ENCODE measurements around the gene LRRC7.

The LRRC7 gene

DNA sequence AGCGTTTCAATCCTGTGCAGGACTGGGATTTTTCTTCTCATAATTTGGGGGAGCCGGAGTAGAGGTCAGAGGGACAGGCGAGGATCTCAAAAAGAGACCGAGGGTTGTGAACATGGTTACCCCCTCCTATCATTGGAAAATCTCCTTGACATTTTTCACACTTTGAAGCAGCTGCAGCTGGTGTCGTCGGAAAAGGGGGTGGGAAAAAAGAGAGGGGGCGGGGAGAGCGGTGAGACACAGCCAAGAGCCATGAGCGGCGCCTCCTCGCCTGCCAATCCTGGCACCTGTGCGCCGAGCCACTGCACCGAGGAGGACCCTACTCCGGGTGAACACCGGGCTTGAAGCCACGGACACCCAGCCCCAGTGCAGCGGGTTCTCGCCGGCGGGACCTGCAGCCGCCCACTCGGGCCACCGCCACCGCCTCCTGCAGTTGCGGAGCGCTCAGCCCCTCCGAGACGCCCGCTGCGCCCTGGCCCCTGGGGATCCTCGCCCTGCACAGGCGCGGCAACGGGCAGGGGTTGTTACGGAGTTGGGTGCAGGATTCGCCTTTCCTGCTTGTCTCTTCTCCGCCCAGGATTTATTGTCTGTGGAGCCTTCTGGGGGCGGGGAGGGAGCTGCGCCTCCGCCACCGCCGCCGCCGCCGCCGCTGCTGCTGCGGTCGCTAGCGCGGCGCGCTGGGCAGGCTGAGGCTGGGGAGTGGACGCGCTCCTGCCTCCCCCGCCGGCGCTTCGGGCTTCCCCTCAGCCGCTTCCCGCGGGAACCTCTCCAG is at the start of gene LRRC7:
Gene LRRC7 (plus strand): TSS at position 271 of the 769 bp plus-strand sequence. CDS start 718 bp downstream, outside the sequence.
- DNase-seq (ENCODE audit: low spot score): no peak

DNA sequence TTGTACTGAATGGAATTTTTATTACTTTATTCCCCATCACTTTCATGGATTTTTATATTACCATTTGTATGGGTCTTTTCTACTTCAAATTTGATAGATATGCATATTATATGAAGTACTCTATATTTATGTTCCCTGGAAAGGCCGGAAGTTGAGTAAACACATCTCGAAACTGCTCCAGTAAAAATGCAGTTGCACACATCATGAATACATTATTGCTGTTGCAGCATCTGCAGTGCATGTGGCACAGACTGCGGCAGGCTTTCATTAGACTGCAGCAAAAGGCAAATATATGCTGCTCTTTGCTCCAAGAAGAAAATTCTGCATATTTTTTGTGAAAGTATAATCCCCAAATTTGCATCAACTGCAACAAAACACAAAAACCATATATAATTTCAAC is 48.7 kb upstream of the LRRC7 start:
- no peak for DNase-seq (ENCODE audit: low spot score)

- DNase-seq (ENCODE audit: low spot score): no peak
Measured at GRCh38 chr1:69520326-69520725, 47.4 kb upstream of the LRRC7 start.

GRCh38 chr1:69523032-69523431 is 44.7 kb upstream of the LRRC7 start:
- DNase-seq (ENCODE audit: low spot score): no peak

- no peak for DNase-seq (ENCODE audit: low spot score)
Measured at GRCh38 chr1:69523461-69523860, 44.3 kb upstream of the LRRC7 start.

- DNase-seq (ENCODE audit: low spot score): no peak
Measured at GRCh38 chr1:69524015-69524414, 43.7 kb upstream of the LRRC7 start.

DNA sequence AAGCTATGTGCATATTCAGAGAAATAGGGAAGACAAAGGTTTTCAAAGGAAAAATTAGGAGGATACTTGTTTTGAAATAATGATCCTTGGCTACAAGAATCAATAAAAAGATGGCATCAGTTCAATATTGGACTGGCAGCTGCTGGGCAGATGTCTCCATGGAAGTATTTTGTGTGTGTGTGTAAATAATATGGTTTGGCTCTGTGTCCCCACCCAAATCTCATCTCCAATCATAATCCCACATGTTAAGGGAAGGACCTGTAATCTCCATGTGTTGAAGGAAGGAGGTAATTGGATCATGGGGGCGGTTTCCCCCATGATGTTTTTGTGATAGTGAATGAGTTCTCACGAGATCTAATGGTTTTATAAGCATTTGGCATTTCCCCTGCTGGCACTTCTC is 40.4 kb upstream of the LRRC7 start:
- no peak for DNase-seq (ENCODE audit: low spot score)

DNA sequence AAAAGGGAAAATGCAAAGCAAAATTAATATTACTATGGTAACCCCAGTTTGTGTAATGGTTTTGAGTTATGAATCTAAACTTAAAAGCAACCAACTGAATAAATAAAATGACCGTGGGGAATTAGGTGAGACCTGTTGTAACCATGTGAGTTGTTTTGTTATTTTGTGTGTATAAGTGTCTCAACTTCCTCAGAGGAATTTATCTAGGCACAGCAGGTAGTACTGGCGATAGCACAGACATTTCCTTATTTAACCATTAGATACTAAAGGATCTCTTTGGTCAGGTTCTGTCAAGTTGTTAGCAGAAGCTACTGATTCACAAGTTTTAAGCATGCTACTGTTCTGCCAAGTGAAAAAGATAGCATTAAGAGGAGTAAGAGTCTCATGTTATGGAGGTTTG is 39.3 kb upstream of the LRRC7 start:
- no peak for DNase-seq (ENCODE audit: low spot score)

DNA sequence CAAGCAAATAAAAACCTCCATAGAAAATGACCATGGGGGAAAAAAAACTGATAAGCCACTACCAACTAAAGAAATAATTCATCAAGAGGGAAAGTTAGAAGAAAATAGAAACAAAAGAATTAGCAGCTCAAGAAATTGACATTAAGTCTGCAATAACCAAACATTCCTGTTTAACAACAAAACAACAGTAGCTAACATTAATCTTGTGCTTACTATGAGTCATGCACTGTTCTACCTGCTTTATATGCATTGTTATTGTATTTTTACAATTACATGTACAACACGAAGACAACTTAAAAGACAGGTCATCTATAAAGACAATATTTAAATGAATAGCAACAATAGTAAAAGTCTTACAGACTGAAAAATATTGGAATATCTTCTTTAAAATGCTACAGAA is 34.4 kb upstream of the LRRC7 start:
- DNase-seq (ENCODE audit: low spot score): no peak

GRCh38 chr1:69534829-69535228 is 32.9 kb upstream of the LRRC7 start:
- DNase-seq (ENCODE audit: low spot score): no peak

DNA sequence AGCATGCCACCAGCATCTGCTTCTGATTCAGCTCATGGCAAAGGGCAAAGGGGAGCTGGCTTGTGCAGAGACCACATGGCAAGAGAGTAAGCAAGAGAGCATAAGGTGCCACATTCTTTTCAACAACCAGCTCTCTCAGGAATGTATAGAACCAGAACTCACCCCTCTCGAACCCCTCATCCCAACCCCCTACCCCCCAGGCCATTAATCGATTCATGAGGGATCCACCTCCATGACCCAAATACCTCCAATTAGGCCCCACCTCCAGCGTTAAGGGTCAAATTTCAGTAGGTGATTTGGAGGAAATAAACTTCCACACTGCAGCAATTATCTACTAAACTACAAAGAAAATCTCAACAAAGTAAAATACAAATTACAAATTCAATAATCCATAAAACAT is 32.2 kb upstream of the LRRC7 start:
- DNase-seq (ENCODE audit: low spot score): no peak

- no peak for DNase-seq (ENCODE audit: low spot score)
Measured at GRCh38 chr1:69540052-69540451, 27.7 kb upstream of the LRRC7 start.

- DNase-seq (ENCODE audit: low spot score): no peak
Measured at GRCh38 chr1:69551476-69552324, 16.0 kb upstream of the LRRC7 start.

- no peak for DNase-seq (ENCODE audit: low spot score)
Measured at GRCh38 chr1:69553726-69554125, 14.0 kb upstream of the LRRC7 start.

GRCh38 chr1:69568421-69569174 is 876 bp downstream of the LRRC7 start:
- no peak for DNase-seq (ENCODE audit: low spot score)

DNA sequence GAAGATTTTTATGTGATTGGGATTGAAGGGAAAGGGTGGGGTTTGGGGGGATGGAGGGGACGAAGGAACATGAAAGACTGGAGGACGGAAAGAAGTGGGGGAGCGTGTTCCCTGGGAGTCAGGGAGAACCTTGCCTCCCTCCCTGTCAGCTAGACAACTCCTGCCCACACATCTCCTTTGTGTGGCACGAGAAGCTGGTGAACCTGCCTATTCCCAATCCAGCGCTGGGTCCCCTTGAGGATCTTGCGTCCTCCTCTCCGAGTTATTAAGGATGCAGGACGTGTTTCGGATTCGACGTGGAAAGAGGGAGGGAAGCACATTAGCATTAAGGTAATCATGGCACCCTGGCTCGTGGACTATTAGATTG is 1.4 kb downstream of the LRRC7 start:
- DNase-seq (ENCODE audit: low spot score): no peak

DNA sequence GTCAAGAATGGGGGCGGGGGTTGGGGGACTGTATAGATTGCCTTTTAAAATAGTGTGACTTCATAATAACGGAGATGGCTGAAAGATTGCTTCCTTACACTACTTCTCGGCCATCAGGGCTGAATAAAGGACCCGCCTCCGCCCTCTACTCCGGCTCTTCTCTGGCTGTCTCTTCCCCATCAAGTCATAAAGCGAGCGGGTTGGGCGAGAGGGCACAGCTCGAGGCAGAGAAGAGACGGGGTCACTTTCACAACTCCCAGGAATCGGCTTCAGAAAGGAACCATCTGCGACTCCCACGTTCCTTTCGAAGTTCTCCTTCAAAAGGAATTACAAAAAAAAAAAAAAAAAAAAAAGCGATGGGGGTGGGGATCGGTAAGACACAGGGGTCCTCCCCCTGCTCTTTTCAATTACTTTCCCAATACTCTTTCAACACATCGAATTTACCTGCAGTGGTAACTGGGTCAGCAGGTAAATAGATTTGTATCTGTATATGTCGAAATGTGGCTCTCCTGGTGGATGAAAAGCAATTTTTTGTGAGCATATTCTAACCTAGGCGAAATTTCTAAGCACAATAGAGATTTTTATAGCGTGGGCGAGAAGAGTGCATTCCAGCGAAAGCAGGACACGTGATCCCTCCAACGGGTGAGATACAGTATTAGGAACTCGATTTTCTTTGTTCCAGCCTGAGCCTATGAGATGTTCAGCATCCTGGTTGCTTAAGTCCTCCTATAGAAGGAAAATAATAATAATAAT is 2.0 kb downstream of the LRRC7 start:
- no peak for DNase-seq (ENCODE audit: low spot score)

GRCh38 chr1:69570356-69570755 is 2.6 kb downstream of the LRRC7 start:
- no peak for DNase-seq (ENCODE audit: low spot score)

DNA sequence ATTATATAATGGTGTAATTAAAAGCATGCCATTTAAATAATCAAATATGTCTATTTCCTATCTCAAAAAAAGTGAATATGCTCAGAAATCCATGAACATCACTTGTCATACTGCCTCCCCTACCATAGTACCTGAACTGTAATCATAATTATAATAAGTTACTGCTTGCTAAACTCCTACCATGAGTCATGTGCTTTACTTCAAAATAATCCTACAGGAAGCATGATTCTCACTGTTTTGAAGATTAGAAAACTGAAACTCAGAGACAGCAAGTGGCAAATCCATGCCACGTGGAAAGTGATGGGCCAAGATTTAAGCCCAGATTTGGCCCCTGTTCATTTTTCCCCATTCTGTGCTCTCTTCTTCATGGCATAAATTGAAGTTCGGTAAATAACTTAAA is 5.2 kb downstream of the LRRC7 start:
- DNase-seq (ENCODE audit: low spot score): no peak

DNA sequence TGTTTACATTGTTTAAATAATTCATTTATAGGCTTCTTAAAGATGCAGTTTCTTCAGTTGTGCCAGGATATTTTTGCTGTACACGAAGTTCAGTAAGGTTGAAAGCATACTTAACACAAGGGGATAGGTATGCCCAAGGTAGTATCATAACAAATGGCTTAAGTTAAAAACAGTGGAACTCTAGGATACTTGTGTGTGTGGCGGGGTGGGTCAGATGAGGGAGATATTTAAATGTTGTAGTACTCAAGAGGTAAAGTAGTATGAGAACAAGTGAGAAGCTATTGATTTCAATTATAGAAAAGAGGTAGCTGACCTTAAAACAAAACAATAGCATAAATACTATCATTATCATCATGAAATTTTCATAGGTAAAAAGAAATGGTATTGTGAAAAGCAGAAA is 6.2 kb downstream of the LRRC7 start:
- no peak for DNase-seq (ENCODE audit: low spot score)

DNA sequence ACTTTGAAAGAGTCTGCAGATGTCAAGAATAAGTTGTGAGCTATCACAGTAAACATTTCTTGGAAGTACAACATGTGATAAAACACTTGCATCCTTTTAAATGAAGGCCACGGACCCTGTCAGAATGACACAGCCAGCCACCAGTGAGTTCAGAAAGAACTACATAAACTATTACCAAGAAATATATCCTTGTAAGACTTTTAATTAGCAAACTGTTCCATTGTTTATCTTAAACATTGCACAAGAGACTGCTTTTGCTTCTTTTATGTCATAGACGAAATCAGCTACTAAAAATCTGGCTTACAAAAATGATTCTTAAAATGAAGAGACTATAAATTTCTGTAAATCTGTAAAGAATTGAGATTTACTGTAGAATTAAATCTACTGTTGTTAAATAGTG is 17.9 kb downstream of the LRRC7 start:
- no peak for DNase-seq (ENCODE audit: low spot score)

- DNase-seq (ENCODE audit: low spot score): no peak
Measured at GRCh38 chr1:69587391-69587790, 19.7 kb downstream of the LRRC7 start.

All from kidney capillary endothelial cell (primary cell).